Breast epithelium (tissue), 3 donors: ENCODE data around the gene MOXD1.

ENCODE experiments used
- CTCF ChIP-seq, 3 donors: fragments of 450-650 bp; IDR thresholded peaks; one replicate each; pipeline ENCODE4 v1.5.1; 2016 to 2017; ENCODE audit warnings: antibody characterized with exemption in 3 of 3, mild to moderate bottlenecking in 3 of 3, moderate library complexity in 3 of 3
- POLR2A ChIP-seq: fragments of 450-650 bp; IDR thresholded peaks from one replicate; pipeline ENCODE4 v1.6.1; 2016; ENCODE audit warnings: antibody characterized with exemption, mild to moderate bottlenecking, moderate library complexity
- POLR2AphosphoS5 ChIP-seq, 3 donors: sonication (generic); formaldehyde crosslinking; IDR thresholded peaks; one replicate each; pipeline ENCODE4 v1.6.1; 2017; ENCODE audit warnings: antibody characterized with exemption in 3 of 3

DNA sequence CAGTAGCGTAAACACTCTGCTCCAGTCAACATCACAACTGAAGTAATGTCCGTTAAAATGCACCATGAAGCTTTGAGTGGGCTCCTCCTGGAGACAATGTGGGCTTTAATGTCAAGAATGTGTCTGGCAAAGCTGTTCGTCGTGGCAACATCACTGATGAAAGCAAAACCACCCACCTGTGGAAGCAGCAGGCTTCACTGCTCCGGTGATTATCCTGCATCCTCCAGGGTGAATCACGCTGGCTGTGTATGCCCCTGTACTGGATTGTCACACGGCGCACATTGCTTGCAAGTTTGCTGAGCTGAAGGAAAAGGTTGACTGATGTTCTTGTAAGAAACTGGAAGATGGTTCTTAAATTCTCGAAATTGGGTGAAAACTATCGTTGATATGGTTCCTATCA is 128.5 kb downstream of the MOXD1 start:
- TF ChIP-seq CTCF (IDR thresholded peaks at IDR 0.05): no peak
- TF ChIP-seq POLR2AphosphoS5 (IDR thresholded peaks at IDR 0.05): no peak
- TF ChIP-seq POLR2A: no peak
